ENCODE results near the gene RENBP. TPM values are rescaled to one million over a fixed set of nuclear protein-coding genes. Genes with fewer than 3 reads are reported as not detected.

RENBP gene
- total and polyA plus RNA-seq, 9 of the 15 experiments (the other 6 are each of a cell fraction or from before 2014, with no cell fraction given), result 0.07 to 14.8 (median 10.6) TPM; not detected in 1

DNA sequence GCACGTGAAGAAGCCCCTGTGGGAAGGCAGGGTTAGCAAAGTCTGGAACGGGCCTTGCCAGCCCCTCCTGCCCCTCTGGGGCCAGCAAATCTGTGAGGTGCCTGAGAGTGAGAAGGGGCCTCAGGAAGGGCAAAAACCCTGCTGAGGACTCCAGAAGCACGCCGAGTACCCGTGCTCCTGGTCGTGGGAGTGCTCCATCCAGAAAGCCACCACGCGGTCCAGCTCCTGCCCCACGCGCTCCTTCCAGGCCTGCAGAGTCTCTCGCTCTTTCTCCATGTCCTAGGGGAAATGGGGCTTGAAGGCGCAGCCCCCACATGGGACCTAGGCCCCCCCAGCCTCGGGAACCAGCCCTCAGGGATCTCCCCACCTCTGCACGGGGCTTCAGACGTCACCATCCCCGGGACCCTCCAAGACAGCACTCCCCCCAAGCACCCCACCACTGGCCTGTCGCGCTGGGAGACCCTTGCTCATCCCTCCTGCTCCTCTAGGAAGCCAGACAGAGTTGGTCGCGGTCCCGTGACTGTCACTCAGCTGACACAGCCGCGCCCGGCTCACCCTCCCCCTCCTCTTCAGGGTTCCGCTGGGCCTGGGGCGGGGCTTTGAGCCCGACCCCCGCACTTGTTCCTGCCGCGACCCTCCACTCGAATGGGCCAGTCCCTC, at the start of gene RENBP (continued):
- TF ChIP-seq ZNF445 (CRISPR knock-in tag; IDR thresholded peaks at IDR 0.05; ENCODE audit: low read depth), result no peak
- no peak for TF ChIP-seq ZNF77 (CRISPR knock-in tag; IDR thresholded peaks at IDR 0.05)
- TF ChIP-seq DACH1 (IDR thresholded peaks at IDR 0.05; ENCODE audit: partially characterized antibody), result peak; percentile 64
- TF ChIP-seq, protein P1, sequence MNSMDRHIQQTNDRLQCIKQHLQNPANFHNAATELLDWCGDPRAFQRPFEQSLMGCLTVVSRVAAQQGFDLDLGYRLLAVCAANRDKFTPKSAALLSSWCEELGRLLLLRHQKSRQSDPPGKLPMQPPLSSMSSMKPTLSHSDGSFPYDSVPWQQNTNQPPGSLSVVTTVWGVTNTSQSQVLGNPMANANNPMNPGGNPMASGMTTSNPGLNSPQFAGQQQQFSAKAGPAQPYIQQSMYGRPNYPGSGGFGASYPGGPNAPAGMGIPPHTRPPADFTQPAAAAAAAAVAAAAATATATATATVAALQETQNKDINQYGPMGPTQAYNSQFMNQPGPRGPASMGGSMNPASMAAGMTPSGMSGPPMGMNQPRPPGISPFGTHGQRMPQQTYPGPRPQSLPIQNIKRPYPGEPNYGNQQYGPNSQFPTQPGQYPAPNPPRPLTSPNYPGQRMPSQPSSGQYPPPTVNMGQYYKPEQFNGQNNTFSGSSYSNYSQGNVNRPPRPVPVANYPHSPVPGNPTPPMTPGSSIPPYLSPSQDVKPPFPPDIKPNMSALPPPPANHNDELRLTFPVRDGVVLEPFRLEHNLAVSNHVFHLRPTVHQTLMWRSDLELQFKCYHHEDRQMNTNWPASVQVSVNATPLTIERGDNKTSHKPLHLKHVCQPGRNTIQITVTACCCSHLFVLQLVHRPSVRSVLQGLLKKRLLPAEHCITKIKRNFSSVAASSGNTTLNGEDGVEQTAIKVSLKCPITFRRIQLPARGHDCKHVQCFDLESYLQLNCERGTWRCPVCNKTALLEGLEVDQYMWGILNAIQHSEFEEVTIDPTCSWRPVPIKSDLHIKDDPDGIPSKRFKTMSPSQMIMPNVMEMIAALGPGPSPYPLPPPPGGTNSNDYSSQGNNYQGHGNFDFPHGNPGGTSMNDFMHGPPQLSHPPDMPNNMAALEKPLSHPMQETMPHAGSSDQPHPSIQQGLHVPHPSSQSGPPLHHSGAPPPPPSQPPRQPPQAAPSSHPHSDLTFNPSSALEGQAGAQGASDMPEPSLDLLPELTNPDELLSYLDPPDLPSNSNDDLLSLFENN (IDR thresholded peaks at IDR 0.05; ENCODE audit: low read depth in 2 of 2, low read length in 2 of 2), result no peak
- TF ChIP-seq ZNF134 (CRISPR knock-in tag; conservative IDR thresholded peaks at IDR 0.05), result no peak
- TF ChIP-seq ELF4 (CRISPR knock-in tag; IDR thresholded peaks at IDR 0.05), result no peak
- no peak for TF ChIP-seq FOXK2 (conservative IDR thresholded peaks at IDR 0.05 in 1 of 2, IDR thresholded peaks at IDR 0.05 in 1 of 2; ENCODE audit: low read depth in 2 of 2)
- TF ChIP-seq, protein P2, sequence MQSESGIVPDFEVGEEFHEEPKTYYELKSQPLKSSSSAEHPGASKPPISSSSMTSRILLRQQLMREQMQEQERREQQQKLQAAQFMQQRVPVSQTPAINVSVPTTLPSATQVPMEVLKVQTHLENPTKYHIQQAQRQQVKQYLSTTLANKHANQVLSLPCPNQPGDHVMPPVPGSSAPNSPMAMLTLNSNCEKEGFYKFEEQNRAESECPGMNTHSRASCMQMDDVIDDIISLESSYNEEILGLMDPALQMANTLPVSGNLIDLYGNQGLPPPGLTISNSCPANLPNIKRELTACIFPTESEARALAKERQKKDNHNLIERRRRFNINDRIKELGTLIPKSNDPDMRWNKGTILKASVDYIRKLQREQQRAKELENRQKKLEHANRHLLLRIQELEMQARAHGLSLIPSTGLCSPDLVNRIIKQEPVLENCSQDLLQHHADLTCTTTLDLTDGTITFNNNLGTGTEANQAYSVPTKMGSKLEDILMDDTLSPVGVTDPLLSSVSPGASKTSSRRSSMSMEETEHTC (IDR thresholded peaks at IDR 0.05), result peak; percentile 71; the same call in 1 of the 2 replicates
- TF ChIP-seq, protein P3, sequence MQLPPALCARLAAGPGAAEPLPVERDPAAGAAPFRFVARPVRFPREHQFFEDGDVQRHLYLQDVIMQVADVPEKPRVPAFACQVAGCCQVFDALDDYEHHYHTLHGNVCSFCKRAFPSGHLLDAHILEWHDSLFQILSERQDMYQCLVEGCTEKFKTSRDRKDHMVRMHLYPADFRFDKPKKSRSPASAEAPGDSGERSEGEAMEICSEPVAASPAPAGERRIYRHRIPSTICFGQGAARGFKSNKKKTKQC (CRISPR knock-in tag; IDR thresholded peaks at IDR 0.05), result no peak
- no peak for TF ChIP-seq ZBTB33 (CRISPR knock-in tag; IDR thresholded peaks at IDR 0.05)
- no peak for TF ChIP-seq TSC22D4 (tag; IDR thresholded peaks at IDR 0.05)
- TF ChIP-seq NRF1 (conservative IDR thresholded peaks at IDR 0.05 in 1 of 2, IDR thresholded peaks at IDR 0.05 in 1 of 2), result 0 out of 4 replicates have a peak, but pooled peaks have one; percentile 9 to 19
- TF ChIP-seq HNRNPUL1 (IDR thresholded peaks at IDR 0.05; ENCODE audit: low read length), result no peak
- no peak for TF ChIP-seq OTX1 (CRISPR knock-in tag; IDR thresholded peaks at IDR 0.05)
- peak; percentile 83 for TF ChIP-seq TOE1 (IDR thresholded peaks at IDR 0.05; ENCODE audit: borderline replicate concordance)
- TF ChIP-seq TOE1 (CRISPR knock-in tag; IDR thresholded peaks at IDR 0.05; ENCODE audit: borderline replicate concordance, low read depth), result no peak
- TF ChIP-seq, protein P4, sequence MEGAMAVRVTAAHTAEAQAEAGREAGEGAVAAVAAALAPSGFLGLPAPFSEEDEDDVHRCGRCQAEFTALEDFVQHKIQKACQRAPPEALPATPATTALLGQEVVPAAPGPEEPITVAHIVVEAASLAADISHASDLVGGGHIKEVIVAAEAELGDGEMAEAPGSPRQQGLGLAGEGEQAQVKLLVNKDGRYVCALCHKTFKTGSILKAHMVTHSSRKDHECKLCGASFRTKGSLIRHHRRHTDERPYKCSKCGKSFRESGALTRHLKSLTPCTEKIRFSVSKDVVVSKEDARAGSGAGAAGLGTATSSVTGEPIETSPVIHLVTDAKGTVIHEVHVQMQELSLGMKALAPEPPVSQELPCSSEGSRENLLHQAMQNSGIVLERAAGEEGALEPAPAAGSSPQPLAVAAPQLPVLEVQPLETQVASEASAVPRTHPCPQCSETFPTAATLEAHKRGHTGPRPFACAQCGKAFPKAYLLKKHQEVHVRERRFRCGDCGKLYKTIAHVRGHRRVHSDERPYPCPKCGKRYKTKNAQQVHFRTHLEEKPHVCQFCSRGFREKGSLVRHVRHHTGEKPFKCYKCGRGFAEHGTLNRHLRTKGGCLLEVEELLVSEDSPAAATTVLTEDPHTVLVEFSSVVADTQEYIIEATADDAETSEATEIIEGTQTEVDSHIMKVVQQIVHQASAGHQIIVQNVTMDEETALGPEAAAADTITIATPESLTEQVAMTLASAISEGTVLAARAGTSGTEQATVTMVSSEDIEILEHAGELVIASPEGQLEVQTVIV (CRISPR knock-in tag; IDR thresholded peaks at IDR 0.05; ENCODE audit: borderline replicate concordance), result no peak
- TF ChIP-seq RAD51 (IDR thresholded peaks at IDR 0.05; ENCODE audit: borderline replicate concordance, low read depth), result peak; percentile 83
